Coronary artery (tissue), 2 donors: ENCODE results near the gene MYO1E.

ENCODE experiments used
- DNase-seq: peaks from one replicate; pipeline ENCODE4 v3.0.0-alpha.2; 2017; ENCODE audit warnings: low spot score
- H3K27ac ChIP-seq, 2 donors: fragments of 200-600 bp; sonication (generic); one replicate each; pipeline ENCODE4 v1.5.1; 2016 to 2019
- H3K4me3 ChIP-seq: fragments of 200-600 bp; sonication (generic); 2 replicates; pipeline ENCODE4 v1.5.1; 2016; ENCODE audit warnings: mild to moderate bottlenecking, moderate library complexity
- CTCF ChIP-seq: fragments of 200-600 bp; sonication (generic); IDR thresholded peaks from one replicate; pipeline ENCODE4 v1.5.1; 2019; ENCODE audit warnings: antibody characterized with exemption

The MYO1E gene

GRCh38 chr15:59309405-59309804 is 63.3 kb downstream of the MYO1E start:
- no peak for TF ChIP-seq CTCF
- no peak for DNase-seq
- Histone ChIP-seq H3K4me3 (no peak overlapping the region), H3K27ac (peak overlapping the region in 1 of 2 donors; percentile 9)

DNA sequence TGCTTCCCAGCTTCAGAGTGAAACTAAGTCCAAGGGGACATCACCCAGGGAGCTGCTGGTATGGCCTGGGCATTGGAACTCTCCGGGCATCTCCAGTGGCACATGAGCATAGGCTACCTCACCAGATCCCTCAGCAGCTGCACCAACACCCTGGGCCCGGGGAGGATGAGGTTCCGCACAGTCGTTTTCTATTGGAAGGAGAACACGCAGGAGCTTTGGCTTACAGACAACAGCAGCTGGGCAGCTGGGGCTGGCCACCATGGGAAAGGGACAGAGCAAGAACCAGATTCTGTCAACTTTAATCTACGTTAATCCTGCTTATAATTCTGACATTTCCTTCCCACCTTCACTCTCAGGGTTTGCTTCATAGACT is 65.5 kb downstream of the MYO1E start:
- Histone ChIP-seq H3K4me3 (no peak overlapping the region), H3K27ac (peak overlapping the region; percentile 56 to 68)
- DNase-seq = no peak
- no peak for TF ChIP-seq CTCF

DNA sequence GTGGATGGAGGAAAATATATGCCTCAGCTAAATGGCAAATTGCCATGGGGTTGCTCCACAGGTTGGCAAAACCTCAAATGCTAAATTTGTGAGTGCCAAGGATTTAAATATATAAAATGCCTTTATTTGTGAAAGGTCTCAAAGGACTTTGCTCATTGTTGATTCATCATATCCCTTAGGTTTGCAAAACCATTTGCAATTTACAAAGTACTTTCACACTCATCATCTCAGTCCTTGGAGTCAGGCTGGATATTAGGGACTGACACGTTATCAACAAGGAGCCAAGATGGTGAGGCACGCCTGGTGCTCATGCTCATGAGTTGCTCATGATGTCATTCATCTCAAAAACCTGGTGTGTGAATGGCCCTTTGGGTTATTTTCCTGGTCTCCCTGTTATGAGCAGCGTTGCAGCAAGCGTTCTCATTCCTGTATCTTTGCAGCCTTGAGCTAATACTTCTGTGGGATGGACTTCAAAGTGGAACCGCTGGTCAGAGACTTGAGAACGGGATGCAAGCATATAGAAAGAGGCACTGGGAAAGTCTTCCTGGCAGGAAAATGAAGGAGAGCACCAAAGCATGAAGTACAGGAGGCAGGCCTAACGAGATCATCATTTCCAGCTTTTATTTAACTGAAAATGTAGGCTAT is 66.0 kb downstream of the MYO1E start:
- DNase-seq = no peak
- peak overlapping the region; percentile 56 to 68 for H3K27ac ChIP-seq
- no peak overlapping the region for H3K4me3 ChIP-seq

GRCh38 chr15:59304807-59305206 is 67.9 kb downstream of the MYO1E start:
- no peak for DNase-seq
- Histone ChIP-seq H3K27ac (peak overlapping the region; percentile 56 to 74), H3K4me3 (no peak overlapping the region)
- no peak for TF ChIP-seq CTCF

More for the DNA sequence above, 66.0 kb downstream of the MYO1E start:
- TF ChIP-seq CTCF = no peak

- Histone ChIP-seq H3K27ac (peak overlapping the region in 1 of 2 donors; percentile 74), H3K4me3 (no peak overlapping the region)
- DNase-seq = no peak
- TF ChIP-seq CTCF = no peak
These were observed 68.5 kb downstream of the MYO1E start for GRCh38 chr15:59304034-59304795.

DNA sequence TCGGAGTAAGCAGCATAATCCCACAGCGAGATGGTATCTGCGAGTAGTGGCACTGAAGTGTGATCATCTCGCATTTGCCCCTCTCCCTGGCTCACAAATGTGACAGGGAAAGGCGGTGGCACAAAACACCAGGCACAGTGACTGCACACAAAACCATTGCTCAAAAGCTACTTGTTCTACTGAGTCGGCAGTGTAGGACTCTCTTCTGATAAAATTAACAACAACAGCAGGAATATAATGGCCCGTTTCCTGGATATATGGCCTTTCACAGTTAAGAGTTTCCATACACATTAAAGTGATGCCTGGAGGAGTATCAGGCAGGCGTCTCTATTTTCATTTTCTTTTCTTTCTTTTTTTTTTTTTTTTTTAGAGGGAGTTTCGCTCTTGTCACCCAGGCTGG is 69.0 kb downstream of the MYO1E start:
- no peak for DNase-seq
- no peak for TF ChIP-seq CTCF

GRCh38 chr15:59303136-59303535 is 69.5 kb downstream of the MYO1E start:
- DNase-seq = no peak
- Histone ChIP-seq H3K27ac (no peak overlapping the region), H3K4me3 (no peak overlapping the region)
- no peak for TF ChIP-seq CTCF

More for the DNA sequence above, 69.0 kb downstream of the MYO1E start:
- Histone ChIP-seq H3K27ac (no peak overlapping the region), H3K4me3 (no peak overlapping the region)
